DMS153 treated with DMSO at 0.1 percent for 48 hours (cell line): ENCODE measurements around the gene PTGFR.

ENCODE experiments used
- DNase-seq: peaks from one replicate; lab custom pipeline; 2025; ENCODE audit not compliant: unreplicated experiment; lab: John Stamatoyannopoulos, UW

Gene PTGFR

GRCh38 chr1:78519446-78519845, 28.7 kb downstream of the PTGFR start:
- no peak for DNase-seq

DNA sequence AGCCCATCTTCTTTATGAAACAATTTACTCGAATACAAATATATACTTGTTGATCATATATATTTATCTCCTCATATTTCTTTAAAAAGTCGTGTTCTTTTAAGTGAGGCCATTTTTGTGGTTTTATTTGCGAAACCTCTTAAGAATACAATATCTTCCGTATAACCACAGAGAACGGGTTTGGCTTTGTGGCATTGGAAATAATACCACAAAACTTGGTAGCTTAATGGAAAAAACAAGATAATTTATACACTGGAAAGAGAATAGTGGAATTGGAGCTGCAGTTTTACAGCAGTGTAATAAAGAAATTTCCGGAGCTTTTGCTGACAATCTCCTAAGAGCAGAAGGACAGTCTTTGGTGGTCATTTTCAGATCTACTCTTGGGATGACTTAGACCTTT, 29.4 kb downstream of the PTGFR start:
- no peak for DNase-seq

DNA sequence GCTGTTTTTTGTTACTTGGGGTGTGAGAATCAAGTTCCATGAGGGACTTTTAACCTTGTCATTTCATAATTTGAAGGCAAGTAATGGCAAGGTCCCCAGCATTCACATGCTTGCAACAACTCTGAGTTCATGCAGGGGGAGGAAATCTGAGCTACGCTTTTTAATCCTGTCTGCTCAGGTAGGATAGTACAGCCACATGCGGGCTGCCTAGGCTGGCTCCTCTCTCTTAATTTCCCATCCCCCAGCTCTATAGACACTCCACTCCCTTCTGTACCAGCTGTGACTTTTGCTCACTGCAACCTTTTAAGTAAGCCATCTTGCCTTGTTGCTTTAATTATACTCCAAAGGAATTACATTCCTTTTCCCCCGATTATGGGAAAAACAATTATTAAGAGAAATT, 30.1 kb downstream of the PTGFR start:
- DNase-seq = no peak

DNA sequence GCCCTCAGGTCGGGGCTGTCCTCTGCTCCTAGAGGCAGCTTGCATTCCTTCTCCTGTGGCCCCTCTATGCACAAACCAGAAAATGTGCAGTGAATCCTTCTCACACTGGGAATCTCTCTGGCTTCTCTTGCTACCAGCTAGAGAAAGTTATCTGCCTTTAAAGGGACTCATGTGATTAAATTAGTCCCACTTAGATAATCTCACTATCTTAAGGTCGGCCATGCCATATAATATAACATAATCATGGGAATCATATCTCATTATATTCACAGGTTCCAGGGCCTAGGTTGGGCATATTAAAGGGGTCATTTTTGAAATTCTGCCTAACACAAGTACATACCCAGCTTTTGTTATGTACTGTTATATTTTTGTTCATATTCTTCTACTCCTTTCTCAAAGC, 31.4 kb downstream of the PTGFR start:
- DNase-seq = no peak

DNA sequence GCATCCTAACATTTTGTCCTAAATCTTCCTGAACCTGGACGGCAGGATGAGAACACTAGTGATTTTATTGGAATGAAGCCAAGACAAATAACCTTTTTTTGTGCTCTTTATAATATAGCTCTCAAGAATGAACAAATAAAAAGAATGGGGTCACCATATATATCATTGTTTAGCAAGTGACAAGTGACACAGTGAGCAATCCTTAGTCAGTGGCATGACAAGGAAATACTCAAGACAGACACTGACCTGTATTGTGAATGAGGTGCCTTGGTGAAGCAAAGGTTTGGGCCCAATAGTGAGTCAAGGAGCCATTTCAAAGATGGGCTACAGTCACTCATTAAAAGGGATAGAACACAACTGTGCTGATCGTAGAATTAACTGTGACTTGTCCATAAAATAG, 35.7 kb downstream of the PTGFR start:
- DNase-seq = no peak

GRCh38 chr1:78527706-78528105, 36.9 kb downstream of the PTGFR start:
- no peak for DNase-seq

- DNase-seq = no peak
Observed at GRCh38 chr1:78533527-78533926, 42.8 kb downstream of the PTGFR start.

DNA sequence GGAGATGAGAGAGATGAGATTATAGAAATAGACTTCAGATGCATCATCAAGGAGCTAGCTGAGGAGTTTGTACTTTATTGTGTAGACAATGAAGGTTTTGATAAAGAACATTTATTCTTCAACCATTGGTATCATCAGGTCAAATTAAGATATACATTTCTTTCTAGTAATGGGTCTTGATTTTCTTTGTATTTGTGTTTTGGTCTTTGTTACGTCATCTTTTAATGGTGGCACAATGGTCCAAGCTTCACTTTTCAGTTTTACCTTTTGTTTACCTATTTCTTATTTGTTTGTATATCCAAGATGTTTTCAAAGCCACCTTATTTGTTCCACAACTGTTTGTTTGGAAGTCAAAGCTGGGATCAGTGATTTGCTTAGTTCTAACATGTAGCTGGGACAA, 44.5 kb downstream of the PTGFR start:
- DNase-seq = no peak

DNA sequence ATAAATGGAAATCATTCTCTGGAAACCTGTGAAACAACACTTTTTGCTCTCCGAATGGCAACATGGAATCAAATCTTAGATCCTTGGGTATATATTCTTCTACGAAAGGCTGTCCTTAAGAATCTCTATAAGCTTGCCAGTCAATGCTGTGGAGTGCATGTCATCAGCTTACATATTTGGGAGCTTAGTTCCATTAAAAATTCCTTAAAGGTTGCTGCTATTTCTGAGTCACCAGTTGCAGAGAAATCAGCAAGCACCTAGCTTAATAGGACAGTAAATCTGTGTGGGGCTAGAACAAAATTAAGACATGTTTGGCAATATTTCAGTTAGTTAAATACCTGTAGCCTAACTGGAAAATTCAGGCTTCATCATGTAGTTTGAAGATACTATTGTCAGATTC, 45.7 kb downstream of the PTGFR start:
- no peak for DNase-seq

GRCh38 chr1:78540048-78540447, 49.3 kb downstream of the PTGFR start:
- no peak for DNase-seq

DNA sequence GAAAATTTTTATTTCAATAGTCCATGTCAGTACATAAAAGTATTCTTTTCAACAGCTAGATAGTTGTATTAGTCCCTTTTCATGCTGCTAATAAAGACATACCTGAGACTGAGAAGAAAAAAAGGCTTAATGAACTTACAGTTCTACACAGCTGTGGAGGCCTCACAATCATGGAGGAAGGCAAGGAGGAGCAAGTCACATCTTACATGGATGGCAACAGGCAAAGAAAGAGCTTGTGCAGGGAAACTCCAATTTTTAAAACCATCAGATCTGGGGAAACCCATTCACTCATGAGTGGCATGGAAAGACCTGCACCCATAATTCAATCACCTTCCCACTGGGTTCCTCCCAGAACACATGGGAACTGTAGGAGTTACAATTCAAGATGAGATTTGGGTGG, 50.7 kb downstream of the PTGFR start:
- no peak for DNase-seq

- DNase-seq = no peak
Observed at GRCh38 chr1:78543941-78544643, 53.3 kb downstream of the PTGFR start.

- no peak for DNase-seq
Observed at GRCh38 chr1:78547081-78547480, 56.3 kb downstream of the PTGFR start.

GRCh38 chr1:78549331-78549730, 58.6 kb downstream of the PTGFR start:
- no peak for DNase-seq

GRCh38 chr1:78549891-78550290, 59.1 kb downstream of the PTGFR start:
- DNase-seq = no peak

- DNase-seq = no peak
Observed at GRCh38 chr1:78553859-78554258, 63.1 kb downstream of the PTGFR start.

GRCh38 chr1:78554840-78555239, 64.1 kb downstream of the PTGFR start:
- DNase-seq = no peak

GRCh38 chr1:78559680-78560079, 68.9 kb downstream of the PTGFR start:
- DNase-seq = no peak

- no peak for DNase-seq
Observed at GRCh38 chr1:78560811-78561210, 70.0 kb downstream of the PTGFR start.

DNA sequence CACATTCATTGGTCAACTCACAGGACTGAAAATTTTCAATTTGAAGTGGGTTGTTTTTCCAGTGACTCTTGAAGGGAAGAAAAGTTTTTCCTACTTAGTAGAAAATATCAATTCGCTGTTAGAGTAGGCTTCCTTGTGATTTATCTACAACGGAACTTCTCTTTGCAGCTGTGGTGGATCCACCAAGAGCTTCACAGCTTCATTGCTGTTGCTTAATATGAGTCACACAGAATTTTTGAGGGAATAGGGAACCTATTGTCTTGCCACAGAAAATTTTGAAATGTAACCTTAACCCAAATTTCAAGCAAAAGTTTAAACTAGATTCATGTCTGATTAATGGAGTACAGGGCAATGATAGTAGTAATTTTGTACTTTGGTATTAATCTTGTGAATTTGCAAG, 71.1 kb downstream of the PTGFR start:
- no peak for DNase-seq

GRCh38 chr1:78565393-78565792, 74.6 kb downstream of the PTGFR start:
- no peak for DNase-seq

GRCh38 chr1:78570539-78570938, 79.8 kb downstream of the PTGFR start:
- DNase-seq = no peak

- DNase-seq = no peak
Observed at GRCh38 chr1:78577257-78578100, 86.7 kb downstream of the PTGFR start.
